GM12878 (cell line): ENCODE data around the gene MBD3L2. TPM values are rescaled to one million over a fixed set of nuclear protein-coding genes. Genes with fewer than 3 reads are reported as not detected.

Experiments used
- ASH2L ChIP-seq: fragments of 300-600, 200-600 bp; sonication (generic); IDR thresholded peaks from 2 replicates; pipeline ENCODE4 v1.6.1; 2017; ENCODE audit warnings: low read depth, mild to moderate bottlenecking, borderline replicate concordance
- BCLAF1 ChIP-seq: fragments of 450-650 bp; IDR thresholded peaks from 2 replicates; pipeline ENCODE4 v1.6.1; 2017; ENCODE audit warnings: antibody characterized with exemption, mild to moderate bottlenecking, moderate library complexity
- CBX3 ChIP-seq: fragments of 200-600 bp; sonication (generic); IDR thresholded peaks from 2 replicates; pipeline ENCODE4 v1.6.1; 2016; ENCODE audit warnings: low read depth, borderline replicate concordance
- E2F4 ChIP-seq: IDR thresholded peaks from 2 replicates; pipeline ENCODE4 v1.6.1; 2012; ENCODE audit warnings: low read depth, low read length, improper control_type of control experiment
- E2F8 ChIP-seq: fragments of 450-650 bp; IDR thresholded peaks from 2 replicates; pipeline ENCODE4 v1.6.1; 2018; ENCODE audit warnings: mild to moderate bottlenecking, low read depth, moderate library complexity; ENCODE audit not compliant: partially characterized antibody
- EZH2 ChIP-seq: IDR thresholded peaks from 2 replicates; pipeline ENCODE4 v1.6.1; 2012; ENCODE audit warnings: low read depth, mild to moderate bottlenecking, control low read depth, inconsistent platforms, low read length, borderline replicate concordance; ENCODE audit not compliant: control insufficient read depth
- FOXM1 ChIP-seq: IDR thresholded peaks from 2 replicates; pipeline ENCODE4 v1.6.1; 2012; ENCODE audit warnings: low read depth, mild to moderate bottlenecking, inconsistent platforms, low read length, moderate library complexity
- HDGF ChIP-seq: fragments of 450-650 bp; IDR thresholded peaks from 2 replicates; pipeline ENCODE4 v1.6.1; 2016; ENCODE audit warnings: antibody characterized with exemption
- IKZF2 ChIP-seq, 2 experiments: fragments of 450-650 bp; IDR thresholded peaks; 2 replicates each; pipeline ENCODE4 v1.6.1; 2017; ENCODE audit warnings: mild to moderate bottlenecking in 2 of 2, moderate library complexity in 2 of 2
- MAX ChIP-seq: IDR thresholded peaks from 2 replicates; pipeline ENCODE4 v1.6.1; 2012; ENCODE audit warnings: low read depth, low read length, improper control_type of control experiment
- MEF2B ChIP-seq: fragments of 450-650 bp; IDR thresholded peaks from 2 replicates; pipeline ENCODE4 v1.6.1; 2018; ENCODE audit warnings: mild to moderate bottlenecking, moderate library complexity; ENCODE audit not compliant: partially characterized antibody, poor library complexity, severe bottlenecking
- MYB ChIP-seq: fragments of 150-350 bp; IDR thresholded peaks from 2 replicates; pipeline ENCODE4 v1.6.1; 2014; ENCODE audit warnings: mild to moderate bottlenecking, low read depth, low read length, borderline replicate concordance
- NR2F1 ChIP-seq: fragments of 450-650 bp; conservative IDR thresholded peaks from 2 replicates; pipeline ENCODE4 v1.6.1; 2017; ENCODE audit warnings: mild to moderate bottlenecking
- NRF1 ChIP-seq: conservative IDR thresholded peaks from 2 replicates; pipeline ENCODE4 v1.6.1; 2011; ENCODE audit warnings: mild to moderate bottlenecking, low read depth, low read length, improper control_type of control experiment
- POLR2A ChIP-seq: IDR thresholded peaks from 2 replicates; pipeline ENCODE4 v1.6.1; 2011; ENCODE audit warnings: low read depth, mild to moderate bottlenecking, low read length
- RAD51 ChIP-seq: fragments of 450-650 bp; IDR thresholded peaks from 2 replicates; pipeline ENCODE4 v1.6.1; 2016; ENCODE audit warnings: moderate library complexity, mild to moderate bottlenecking, inconsistent platforms
- RCOR1 ChIP-seq: conservative IDR thresholded peaks from 2 replicates; pipeline ENCODE4 v1.6.1; 2012; ENCODE audit warnings: low read depth, low read length, improper control_type of control experiment
- SIN3A ChIP-seq: IDR thresholded peaks from 2 replicates; pipeline ENCODE4 v1.6.1; 2012; ENCODE audit warnings: low read depth, low read length, improper control_type of control experiment
- SUZ12 ChIP-seq: fragments of 200-600 bp; sonication (generic); IDR thresholded peaks from one replicate; pipeline ENCODE4 v1.6.1; 2018; ENCODE audit warnings: antibody characterized with exemption, mild to moderate bottlenecking; ENCODE audit not compliant: unreplicated experiment
- ZBTB33 ChIP-seq: fragments of 450-650 bp; IDR thresholded peaks from 2 replicates; pipeline ENCODE4 v1.6.1; 2017; ENCODE audit warnings: mild to moderate bottlenecking
- ZNF384 ChIP-seq: IDR thresholded peaks from 2 replicates; pipeline ENCODE4 v1.6.1; 2012; ENCODE audit warnings: low read depth, mild to moderate bottlenecking, low read length, improper control_type of control experiment, borderline replicate concordance
- polyA plus RNA-seq, 11 experiments: library from polyadenylated mRNA; depleted of rRNA in 4 of 11; unstranded in 6 of 11; stranded (reverse) in 5 of 11; fragments of >200 nt; fragmentation: Nextera tagmentation in 4 of 11; fragmentation: Illumina TruSeq in 1 of 11; extraction: Ambion mirVana in 4 of 11; extraction: Trizol in 1 of 11; gene quantifications; 1 replicate in 1 of 11; 2 replicates in 10 of 11; pipeline versions ENCODE4 v1.2.1 to v1.2.3, GENCODE V29; 2011 to 2016; ENCODE audit warnings: inconsistent platforms in 2 of 11, missing spikeins in 2 of 11, low read depth in 1 of 11
- total RNA-seq, 4 experiments: library from RNA; depleted of rRNA in 3 of 4; stranded (reverse); fragments of >200 nt in 3 of 4; fragmentation: Illumina TruSeq in 1 of 4; extraction: Trizol in 1 of 4; gene quantifications; 2 replicates each; pipeline versions ENCODE4 v1.2.1 to v1.2.3, GENCODE V29; 2013 to 2021

MBD3L2 gene
- total and polyA plus RNA-seq, 10 of the 15 experiments (the other 5 are each of a cell fraction or from before 2014, with no cell fraction given): not detected

GRCh38 chr19:7013678-7014077 lies 35.4 kb upstream of the MBD3L2 start (continued):
- TF ChIP-seq CBX3 (no peak), EZH2 (no peak), NR2F1 (peak; percentile 43), MAX (peak; percentile 64), IKZF2 (IDR thresholded peaks at IDR 0.05) (peak; percentile 85), ZNF384 (no peak), E2F4 (no peak), E2F8 (no peak), RCOR1 (no peak), HDGF (no peak), RAD51 (peak; percentile 86), NRF1 (no peak), FOXM1 (no peak), MEF2B (peak; percentile 39), SIN3A (no peak), ZBTB33 (no peak), MYB (no peak), ASH2L (no peak), POLR2A (no peak), SUZ12 (no peak), BCLAF1 (no peak)
